NB4 (cell line): Measurements from ENCODE around the gene ETV6.

Source experiments
- POLR2A ChIP-seq: IDR thresholded peaks from 2 replicates; pipeline ENCODE4 v1.6.1; 2011; ENCODE audit warnings: mild to moderate bottlenecking; ENCODE audit not compliant: insufficient read length; ENCODE audit errors: extremely low read depth
- TF ChIP-seq, protein P1 (sequence below): IDR thresholded peaks from one replicate; pipeline ENCODE4 v1.5.1; 2012; ENCODE audit warnings: low read depth, low read length
- TF ChIP-seq, protein P2 (sequence below): IDR thresholded peaks from 2 replicates; pipeline ENCODE4 v1.6.1; 2011; ENCODE audit warnings: low read depth, low read length

DNA sequence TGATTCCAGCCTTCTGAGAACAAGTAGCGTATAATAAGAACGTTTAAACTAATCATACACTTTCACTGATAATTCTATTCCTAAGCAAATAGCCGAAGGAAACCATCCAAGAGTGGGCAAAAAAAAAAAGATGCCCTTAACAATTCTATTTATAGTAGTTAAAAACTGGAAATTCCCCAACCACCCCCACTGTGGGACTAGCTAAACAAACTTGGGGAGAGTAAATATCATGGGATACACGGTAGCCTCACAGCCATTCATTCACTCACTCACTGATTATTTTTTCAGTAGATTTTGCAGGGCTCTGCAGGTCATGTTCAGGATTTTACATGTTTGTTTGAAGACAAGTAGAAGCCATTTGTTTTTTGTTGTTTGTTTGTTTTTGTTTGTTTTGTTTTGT lies 197.0 kb downstream of the ETV6 start:
- TF ChIP-seq, protein P1, sequence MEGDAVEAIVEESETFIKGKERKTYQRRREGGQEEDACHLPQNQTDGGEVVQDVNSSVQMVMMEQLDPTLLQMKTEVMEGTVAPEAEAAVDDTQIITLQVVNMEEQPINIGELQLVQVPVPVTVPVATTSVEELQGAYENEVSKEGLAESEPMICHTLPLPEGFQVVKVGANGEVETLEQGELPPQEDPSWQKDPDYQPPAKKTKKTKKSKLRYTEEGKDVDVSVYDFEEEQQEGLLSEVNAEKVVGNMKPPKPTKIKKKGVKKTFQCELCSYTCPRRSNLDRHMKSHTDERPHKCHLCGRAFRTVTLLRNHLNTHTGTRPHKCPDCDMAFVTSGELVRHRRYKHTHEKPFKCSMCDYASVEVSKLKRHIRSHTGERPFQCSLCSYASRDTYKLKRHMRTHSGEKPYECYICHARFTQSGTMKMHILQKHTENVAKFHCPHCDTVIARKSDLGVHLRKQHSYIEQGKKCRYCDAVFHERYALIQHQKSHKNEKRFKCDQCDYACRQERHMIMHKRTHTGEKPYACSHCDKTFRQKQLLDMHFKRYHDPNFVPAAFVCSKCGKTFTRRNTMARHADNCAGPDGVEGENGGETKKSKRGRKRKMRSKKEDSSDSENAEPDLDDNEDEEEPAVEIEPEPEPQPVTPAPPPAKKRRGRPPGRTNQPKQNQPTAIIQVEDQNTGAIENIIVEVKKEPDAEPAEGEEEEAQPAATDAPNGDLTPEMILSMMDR = no peak
- TF ChIP-seq, protein P2, sequence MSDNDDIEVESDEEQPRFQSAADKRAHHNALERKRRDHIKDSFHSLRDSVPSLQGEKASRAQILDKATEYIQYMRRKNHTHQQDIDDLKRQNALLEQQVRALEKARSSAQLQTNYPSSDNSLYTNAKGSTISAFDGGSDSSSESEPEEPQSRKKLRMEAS = no peak
- TF ChIP-seq POLR2A = no peak
